SKM-1 treated with dmso at 0.1 percent for 144 hours (cell line): ENCODE measurements around the gene DUSP11.
"Not testable (repeated sequence)": the region's sequence is repeated elsewhere in the genome, so short reads cannot be mapped to it uniquely, and the experiment has no call there.

Source experiments
- DNase-seq: peaks from one replicate; lab custom pipeline; 2025; ENCODE audit not compliant: unreplicated experiment; lab: John Stamatoyannopoulos, UW

Gene DUSP11

GRCh38 chr2:73779467-73780236 lies at the start of gene DUSP11:
DUSP11 (minus strand) TSS chr2:73780103; CDS start chr2:73779974, 129 bp downstream.
- peak; percentile 93 for DNase-seq

- peak; percentile 98 for DNase-seq
Observed at GRCh38 chr2:73828818-73829570, 49.1 kb upstream of the DUSP11 start, which contains the start of gene STAMBP. STAMBP (plus strand) TSS chr2:73828961; CDS start chr2:73830857, 1,896 bp downstream.

DNA sequence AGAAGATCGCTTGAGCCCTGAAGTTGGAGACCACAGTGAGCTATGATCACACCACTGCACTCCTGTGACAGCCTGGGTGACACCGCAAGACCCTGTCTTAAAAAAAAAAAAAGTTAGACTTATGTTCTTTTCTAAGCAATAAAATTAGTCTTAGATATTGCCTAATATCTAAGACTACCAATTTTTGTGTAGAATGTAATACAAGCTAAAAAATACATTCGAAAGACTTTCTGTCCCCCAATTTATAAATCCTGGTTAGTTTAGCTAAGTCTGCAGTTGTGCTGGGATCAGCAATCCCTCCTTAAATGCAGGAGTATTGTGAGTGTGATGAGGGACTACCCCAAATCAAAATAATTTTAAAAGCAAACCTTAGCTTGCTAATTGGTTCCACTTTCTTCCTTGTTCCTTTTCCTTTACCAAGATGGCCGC lies 48.5 kb upstream of the DUSP11 start:
- no peak for DNase-seq

GRCh38 chr2:73827660-73828388 lies 47.9 kb upstream of the DUSP11 start:
- DNase-seq, result no peak

DNA sequence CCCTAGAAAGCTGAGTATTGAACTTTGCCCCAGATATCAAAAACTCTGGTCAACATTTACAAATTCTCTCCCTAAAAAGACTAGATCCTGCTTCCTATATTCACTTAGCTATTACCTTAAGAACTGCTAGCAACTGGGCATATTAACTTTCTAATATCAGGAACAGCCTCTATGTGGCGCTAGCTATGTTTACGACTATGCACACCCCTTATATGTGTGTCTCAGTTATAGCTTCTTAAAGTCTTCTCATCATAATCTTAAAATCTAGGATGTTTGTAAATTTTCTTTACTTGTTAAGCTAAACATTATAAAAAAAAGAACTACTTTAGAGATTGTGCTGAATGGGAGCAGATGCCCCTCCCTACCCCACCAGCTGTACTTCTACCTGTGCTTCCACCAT lies 47.1 kb upstream of the DUSP11 start:
- peak; percentile 64 for DNase-seq

DNA sequence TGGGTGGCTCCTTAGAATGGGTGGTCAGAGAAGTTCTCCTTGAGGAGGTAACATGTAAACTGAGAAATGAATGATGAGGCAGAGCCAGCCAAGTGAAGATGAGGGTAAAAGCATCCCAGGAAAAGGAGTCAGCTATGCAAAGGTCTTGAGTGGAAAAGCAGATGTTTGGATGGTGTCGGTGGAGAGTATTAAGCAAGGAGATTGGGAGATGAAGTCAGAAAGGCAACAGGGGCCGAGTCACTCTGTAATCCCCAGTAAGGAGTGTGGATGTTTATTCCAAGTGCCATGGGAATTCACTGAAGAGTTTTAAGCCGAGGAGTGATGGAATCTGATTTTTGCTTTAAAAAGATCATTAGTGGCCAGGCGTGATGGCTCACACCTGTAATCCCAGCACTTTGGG lies 45.5 kb upstream of the DUSP11 start:
- DNase-seq, result no peak

GRCh38 chr2:73823916-73824523 lies 44.1 kb upstream of the DUSP11 start:
- DNase-seq, result peak; percentile 60

GRCh38 chr2:73823416-73823815 lies 43.5 kb upstream of the DUSP11 start:
- DNase-seq, result no peak

DNA sequence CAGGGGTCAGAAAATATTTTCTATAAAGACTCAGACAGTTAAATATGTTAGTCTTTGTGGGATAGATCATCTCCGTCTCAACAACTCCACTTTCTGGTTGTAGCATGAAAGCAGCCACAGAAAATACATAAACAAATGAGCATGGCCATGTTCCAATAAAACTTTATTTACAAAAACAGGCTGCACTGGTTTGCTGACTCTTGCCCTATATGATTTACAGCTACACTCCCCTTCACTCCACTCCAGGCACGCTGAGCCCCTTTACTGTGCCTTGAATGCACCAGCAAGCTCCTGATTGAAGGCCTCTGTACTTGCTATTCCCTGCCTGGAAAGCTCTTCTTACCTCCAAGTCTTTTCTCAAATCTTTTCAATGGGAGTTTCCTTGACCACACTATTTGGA lies 43.1 kb upstream of the DUSP11 start:
- no peak for DNase-seq

GRCh38 chr2:73822276-73822675 lies 42.4 kb upstream of the DUSP11 start:
- DNase-seq, result no peak

DNA sequence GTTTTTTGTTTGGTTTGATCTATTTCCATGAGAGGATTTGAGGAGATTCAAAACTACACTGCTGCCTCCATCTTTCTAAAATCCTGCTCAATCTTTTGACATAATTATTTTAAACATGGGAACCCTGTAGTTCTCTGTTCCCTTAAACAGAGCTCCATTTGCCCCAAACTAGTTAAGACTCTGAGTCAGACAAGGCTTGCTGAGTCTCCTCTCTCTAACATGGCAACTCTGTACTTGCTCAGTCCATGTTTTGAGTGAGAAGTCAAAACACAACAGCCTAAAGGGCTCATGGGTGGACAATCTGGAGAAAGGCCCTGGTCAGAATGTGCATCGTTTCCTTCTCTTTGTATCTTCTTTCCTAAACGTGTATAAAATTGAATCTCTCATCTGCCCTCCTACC lies 41.8 kb upstream of the DUSP11 start:
- no peak for DNase-seq

DNA sequence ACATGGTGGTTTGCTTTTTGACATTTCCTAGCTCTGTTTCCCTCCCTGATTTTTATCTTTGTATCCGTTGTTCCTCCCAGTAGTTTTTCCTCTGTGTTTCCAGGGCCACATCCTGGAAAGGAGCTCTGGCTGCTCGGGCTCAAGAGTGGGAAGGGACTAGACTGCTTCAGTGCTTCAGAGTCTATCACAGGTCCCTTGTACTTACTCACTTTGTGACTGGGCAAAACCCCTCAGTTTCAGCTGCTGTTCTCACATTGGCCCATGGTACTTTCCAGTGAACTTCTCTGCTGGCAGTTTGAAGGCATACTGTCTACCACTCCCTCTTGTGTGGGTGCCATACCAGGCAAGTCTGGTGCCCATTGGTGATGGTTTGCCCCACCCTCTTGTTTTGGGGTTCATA lies 41.3 kb upstream of the DUSP11 start:
- DNase-seq, result no peak

DNA sequence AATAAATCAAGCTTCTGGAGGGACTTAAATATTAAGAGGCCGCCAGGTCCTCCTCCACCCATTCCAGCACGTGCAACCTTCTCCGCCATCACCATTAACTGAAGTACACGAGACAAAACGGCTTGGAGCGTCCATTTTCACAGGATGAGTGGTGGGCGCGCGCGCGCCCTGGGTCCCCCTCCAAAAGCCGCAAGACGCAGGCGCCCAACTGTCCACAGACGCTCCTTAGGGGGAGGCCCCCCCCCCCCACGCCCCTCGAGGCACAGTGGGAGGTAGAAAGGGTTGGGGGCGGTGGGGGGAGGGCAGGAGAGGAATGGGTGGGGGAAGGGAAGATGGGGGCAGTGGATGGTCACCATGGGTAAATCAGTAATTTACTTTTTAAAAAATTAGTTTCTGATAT lies 38.4 kb upstream of the DUSP11 start:
- DNase-seq, result no peak

DNA sequence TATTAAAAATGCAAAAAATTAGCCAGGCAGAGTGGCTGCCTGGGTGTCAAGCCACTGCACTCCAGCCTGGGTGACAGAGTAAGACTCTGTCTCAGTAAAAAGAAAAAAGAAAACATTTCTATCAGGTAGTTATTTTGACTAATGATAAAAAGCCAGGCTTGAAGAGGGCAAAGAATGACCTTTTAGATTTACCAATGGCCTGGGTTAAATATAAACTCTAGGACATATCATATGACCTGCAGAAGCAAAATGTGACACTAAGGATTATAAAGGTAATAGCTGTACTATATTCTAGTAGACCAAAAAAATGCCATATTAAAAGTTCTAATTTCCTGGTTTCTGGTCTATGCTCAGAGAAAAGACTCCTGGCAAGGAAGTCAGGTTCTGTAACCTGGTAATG lies 32.7 kb upstream of the DUSP11 start:
- no peak for DNase-seq

DNA sequence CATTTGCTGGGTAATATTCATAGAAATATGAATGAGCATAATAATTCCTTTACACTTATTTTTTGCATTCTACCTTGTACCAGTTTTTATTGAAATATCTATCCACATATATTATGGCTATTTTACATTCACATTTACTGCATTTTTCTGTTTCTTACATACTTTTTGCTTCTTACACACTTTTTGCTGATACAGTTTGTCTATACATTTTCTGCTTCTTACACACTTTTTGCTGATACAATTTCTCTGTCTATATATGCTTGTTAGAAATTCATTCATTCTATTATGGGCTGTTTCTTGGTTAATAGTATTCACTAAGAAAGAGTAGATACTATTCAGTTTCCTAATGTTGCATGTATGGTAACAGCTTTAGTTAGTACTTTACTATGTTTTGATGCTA lies 32.0 kb upstream of the DUSP11 start:
- no peak for DNase-seq

- DNase-seq, result not testable (repeated sequence)
Observed at GRCh38 chr2:73783883-73784282, 4.0 kb upstream of the DUSP11 start, which contains the start of gene C2orf78. C2orf78 (plus strand) TSS chr2:73784183; CDS start chr2:73784310, 127 bp downstream.

- DNase-seq, result not testable (repeated sequence)
Observed at GRCh38 chr2:73783402-73783801, 3.5 kb upstream of the DUSP11 start.

- DNase-seq, result no peak
Observed at GRCh38 chr2:73780237-73780582, 307 bp upstream of the DUSP11 start.

DNA sequence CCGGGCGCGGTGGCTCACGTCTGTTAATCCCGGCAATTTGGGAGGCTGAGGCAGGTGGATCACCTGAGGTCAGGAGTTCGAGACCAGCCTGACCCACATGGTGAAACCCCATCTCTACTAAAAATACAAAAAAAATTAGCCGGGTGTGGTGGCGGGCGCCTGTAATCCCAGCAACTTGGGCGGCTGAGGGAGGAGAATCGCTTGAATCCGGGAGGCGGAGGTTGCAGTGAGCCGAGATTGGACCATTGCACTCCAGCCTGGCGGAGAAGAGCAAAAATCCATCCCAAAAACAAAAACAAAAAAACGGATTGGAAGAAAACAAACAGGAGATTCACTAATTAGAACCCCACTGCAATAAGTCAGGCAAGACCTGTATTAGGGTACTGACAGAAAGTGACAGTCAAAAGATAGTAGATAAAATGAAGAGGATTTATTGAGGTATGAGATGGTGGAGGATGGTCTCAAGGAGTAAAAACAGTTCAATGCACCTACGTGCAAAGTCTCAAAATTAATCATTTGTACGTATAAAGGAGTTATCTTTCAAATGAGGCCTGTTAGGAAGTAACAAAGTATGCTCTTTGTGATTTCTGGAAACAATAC lies 936 bp downstream of the DUSP11 start:
- DNase-seq, result not testable (repeated sequence)

GRCh38 chr2:73776869-73777519 lies 2.9 kb downstream of the DUSP11 start:
- DNase-seq, result no peak
